H1 (cell line): ENCODE measurements around the gene SAP30. TPM values are rescaled to one million over a fixed set of nuclear protein-coding genes. Genes with fewer than 3 reads are reported as not detected.

Experiments
- CTCF ChIA-PET: fragments of 300-600 bp; sonication (Branson Sonifier 250); formaldehyde crosslinking; loops from one replicate; lab custom pipeline; 2021; ENCODE audit not compliant: partially characterized antibody; lab: Charles Lee
- POLR2A ChIA-PET: fragments of 300-600 bp; sonication (Branson Sonifier 250); formaldehyde crosslinking; loops from one replicate; lab custom pipeline; 2021; ENCODE audit warnings: inconsistent platforms; ENCODE audit not compliant: partially characterized antibody; lab: Charles Lee
- DNase-seq, 2 experiments: peaks; one replicate each; pipeline versions ENCODE4 v3.0.0 to v3.0.0-alpha.2; 2010 to 2022; ENCODE audit warnings: low spot score in 2 of 2, low read depth in 1 of 2, mixed read lengths in 1 of 2
- FAIRE-seq: peaks from 2 replicates; lab custom pipeline; 2011; peaks lifted over from hg19 to GRCh38; lab: Jason Lieb, UNC
- H2AFZ ChIP-seq: 2 replicates; pipeline ENCODE4 v1.8.1; 2012; ENCODE audit warnings: low read length, inconsistent platforms
- H2AK5ac ChIP-seq: 2 replicates; pipeline ENCODE4 v1.6.1; 2013; ENCODE audit warnings: low read depth, low read length
- H2BK120ac ChIP-seq: replicated peaks from 2 replicates; pipeline ENCODE3; 2013; ENCODE audit warnings: low read depth, low read length, inconsistent platforms
- H2BK12ac ChIP-seq: 2 replicates; pipeline ENCODE4 v1.6.1; 2013; ENCODE audit warnings: low read depth, low read length
- H2BK15ac ChIP-seq: 2 replicates; pipeline ENCODE4 v1.6.1; 2013; ENCODE audit warnings: low read length
- H2BK20ac ChIP-seq: 2 replicates; pipeline ENCODE4 v1.6.1; 2013; ENCODE audit warnings: low read length
- H2BK5ac ChIP-seq: 2 replicates; pipeline ENCODE4 v1.6.1; 2013; ENCODE audit warnings: low read depth, low read length
- H3K14ac ChIP-seq: 2 replicates; pipeline ENCODE4 v1.6.1; 2013; ENCODE audit warnings: inconsistent platforms; ENCODE audit not compliant: insufficient read length
- H3K18ac ChIP-seq: 2 replicates; pipeline ENCODE4 v1.6.1; 2013; ENCODE audit warnings: low read length; ENCODE audit errors: extremely low read depth
- H3K23ac ChIP-seq: 2 replicates; pipeline ENCODE4 v1.6.1; 2013; ENCODE audit warnings: inconsistent platforms; ENCODE audit not compliant: insufficient read length
- H3K23me2 ChIP-seq: 2 replicates; pipeline ENCODE4 v1.6.1; 2013; ENCODE audit warnings: low read depth, low read length
- H3K27ac ChIP-seq: 2 replicates; pipeline ENCODE4 v1.6.1; 2011; ENCODE audit warnings: low read depth, low read length, inconsistent platforms
- H3K27me3 ChIP-seq, 4 experiments: replicated peaks in 1 of 4; 1 replicate in 1 of 4; 2 replicates in 3 of 4; pipeline versions ENCODE4 v1.6.1 to v1.8.1; 2011 to 2013; ENCODE audit warnings: low read length in 3 of 4, mild to moderate bottlenecking in 3 of 4, inconsistent platforms in 2 of 4, mixed read lengths in 2 of 4, moderate library complexity in 1 of 4; ENCODE audit not compliant: control insufficient read depth in 3 of 4, insufficient read depth in 3 of 4; ENCODE audit errors: extremely low read depth in 1 of 4
- H3K36me3 ChIP-seq, 4 experiments: 2 replicates each; pipeline versions ENCODE4 v1.6.1 to v1.8.1; 2011 to 2013; ENCODE audit warnings: mild to moderate bottlenecking in 4 of 4, low read length in 3 of 4, moderate library complexity in 2 of 4, control low read depth in 1 of 4, inconsistent platforms in 1 of 4; ENCODE audit not compliant: insufficient read depth in 4 of 4, control insufficient read depth in 2 of 4
- H3K4ac ChIP-seq: replicated peaks from 2 replicates; pipeline ENCODE3; 2013; ENCODE audit warnings: low read length, low read depth, mixed read lengths, inconsistent platforms; ENCODE audit not compliant: insufficient read length
- H3K4me1 ChIP-seq, 4 experiments: replicated peaks in 1 of 4; 1 replicate in 1 of 4; 2 replicates in 3 of 4; pipeline versions ENCODE4 v1.6.1 to v1.8.1; 2011 to 2013; ENCODE audit warnings: low read length in 3 of 4, inconsistent platforms in 2 of 4, mixed read lengths in 1 of 4; ENCODE audit not compliant: insufficient read depth in 4 of 4, control insufficient read depth in 3 of 4
- H3K4me2 ChIP-seq, 2 experiments: 2 replicates each; pipeline versions ENCODE4 v1.6.1 to v1.8.1; 2011 to 2013; ENCODE audit warnings: low read depth in 2 of 2, low read length in 2 of 2, control low read depth in 1 of 2, inconsistent platforms in 1 of 2, mild to moderate bottlenecking in 1 of 2; ENCODE audit not compliant: insufficient read depth in 1 of 2
- H3K4me3 ChIP-seq, 4 experiments: fragments of 200-600, 300-600 bp in 1 of 4; sonication (generic), shearing (Covaris generic), sonication (Bioruptor Twin) in 1 of 4; 2 replicates each; pipeline versions ENCODE4 v1.5.1 to v1.8.1; 2011 to 2016; ENCODE audit warnings: low read length in 4 of 4, low read depth in 3 of 4, control low read depth in 2 of 4, inconsistent platforms in 2 of 4, mild to moderate bottlenecking in 2 of 4, mixed read lengths in 1 of 4, moderate library complexity in 1 of 4; ENCODE audit not compliant: insufficient read depth in 2 of 4; ENCODE audit errors: extremely low read depth in 1 of 4
- H3K56ac ChIP-seq: replicated peaks from 2 replicates; pipeline ENCODE3; 2013; ENCODE audit warnings: low read depth, mild to moderate bottlenecking, mixed read lengths, low read length, inconsistent platforms; ENCODE audit not compliant: insufficient read length
- H3K79me1 ChIP-seq: 2 replicates; pipeline ENCODE4 v1.6.1; 2013; ENCODE audit warnings: low read depth, low read length, control low read depth
- H3K79me2 ChIP-seq, 2 experiments: 2 replicates each; pipeline versions ENCODE4 v1.6.1 to v1.8.1; 2012 to 2013; ENCODE audit warnings: low read length in 2 of 2, mild to moderate bottlenecking in 2 of 2, inconsistent platforms in 1 of 2; ENCODE audit not compliant: insufficient read depth in 2 of 2, control insufficient read depth in 1 of 2
- H3K9ac ChIP-seq, 4 experiments: replicated peaks in 1 of 4; 1 replicate in 1 of 4; 2 replicates in 3 of 4; pipeline versions ENCODE4 v1.6.1 to v1.8.1; 2011 to 2013; ENCODE audit warnings: low read depth in 3 of 4, low read length in 3 of 4, control low read depth in 2 of 4, mild to moderate bottlenecking in 2 of 4, moderate library complexity in 2 of 4, inconsistent platforms in 1 of 4; ENCODE audit errors: extremely low read depth in 1 of 4
- H3K9me3 ChIP-seq, 2 experiments: 2 replicates each; pipeline versions ENCODE4 v1.6.1 to v1.8.1; 2012 to 2013; ENCODE audit warnings: mild to moderate bottlenecking in 2 of 2, moderate library complexity in 2 of 2, control low read depth in 1 of 2, inconsistent platforms in 1 of 2, low read depth in 1 of 2, low read length in 1 of 2, mixed read lengths in 1 of 2; ENCODE audit not compliant: insufficient read depth in 2 of 2
- H4K20me1 ChIP-seq, 2 experiments: replicated peaks in 1 of 2; 2 replicates each; pipeline versions ENCODE3 to v1.8.1; 2011 to 2013; ENCODE audit warnings: inconsistent platforms in 2 of 2, low read length in 2 of 2, mild to moderate bottlenecking in 1 of 2; ENCODE audit not compliant: insufficient read depth in 2 of 2, control insufficient read depth in 1 of 2
- H4K5ac ChIP-seq: 2 replicates; pipeline ENCODE4 v1.6.1; 2013; ENCODE audit warnings: low read length, low read depth, mixed read lengths, inconsistent platforms; ENCODE audit not compliant: insufficient read length
- H4K8ac ChIP-seq: 2 replicates; pipeline ENCODE4 v1.8.0; 2013; ENCODE audit warnings: mild to moderate bottlenecking, moderate library complexity, low read length, inconsistent platforms; ENCODE audit not compliant: insufficient read depth; ENCODE audit errors: extremely low read depth
- H4K91ac ChIP-seq: replicated peaks from 2 replicates; pipeline ENCODE3; 2013; ENCODE audit warnings: low read length, mixed read lengths, inconsistent platforms; ENCODE audit not compliant: insufficient read length
- BCL11A ChIP-seq, 2 experiments: IDR thresholded peaks; one replicate each; pipeline ENCODE4 v1.6.1; 2011; ENCODE audit warnings: low read depth in 2 of 2, low read length in 2 of 2, mild to moderate bottlenecking in 2 of 2
- CTBP2 ChIP-seq: IDR thresholded peaks from 2 replicates; pipeline ENCODE4 v1.7.0; 2011; ENCODE audit warnings: borderline replicate concordance, mild to moderate bottlenecking, moderate library complexity, mixed read lengths, low read length; ENCODE audit not compliant: insufficient read depth, insufficient read length
- KDM5A ChIP-seq: fragments of 200-600 bp; IDR thresholded peaks from 2 replicates; pipeline ENCODE4 v1.7.1; 2012; ENCODE audit warnings: mild to moderate bottlenecking, low read length, inconsistent platforms, mixed read lengths
- SAP30 ChIP-seq: fragments of 300-600 bp; sonication (generic); IDR thresholded peaks from 2 replicates; pipeline ENCODE4 v1.7.1; 2012; ENCODE audit warnings: low read length, moderate library complexity, mild to moderate bottlenecking, inconsistent platforms; ENCODE audit not compliant: insufficient read depth, insufficient replicate concordance
- SIRT6 ChIP-seq: IDR thresholded peaks from one replicate; pipeline ENCODE4 v1.7.1; 2012; ENCODE audit warnings: low read length, inconsistent platforms
- SUZ12 ChIP-seq: fragments of 200-600 bp; sonication (generic); IDR thresholded peaks from 2 replicates; pipeline ENCODE4 v1.6.1; 2012; ENCODE audit warnings: mild to moderate bottlenecking, inconsistent platforms, low read length, moderate library complexity, mixed read lengths
- ZNF274 ChIP-seq: IDR thresholded peaks from 2 replicates; pipeline ENCODE4 v1.7.0; 2012; ENCODE audit warnings: low read length, borderline replicate concordance; ENCODE audit errors: extremely low read depth
- WGBS, 2 experiments: shearing (Covaris generic) in 1 of 2; methylation state at CpG; one replicate each; pipeline versions ENCODE4 v1.1.6 to v1.1.7; 2013 to 2015; ENCODE audit warnings: low lambda C conversion rate in 2 of 2, mixed read lengths in 2 of 2, inconsistent platforms in 1 of 2, low coverage in 1 of 2, missing lambda C conversion rate in 1 of 2; ENCODE audit not compliant: insufficient replicate concordance in 2 of 2, insufficient coverage in 1 of 2, insufficient read length in 1 of 2; ENCODE audit errors: extremely low coverage in 1 of 2, missing lambda C conversion rate in 1 of 2; 5-methylcytosine and 5-hydroxymethylcytosine counted together
- polyA plus RNA-seq, 7 experiments: library from polyadenylated mRNA; depleted of rRNA in 3 of 7; stranded (reverse) in 5 of 7; unstranded in 2 of 7; fragments of >200 nt in 5 of 7; fragments of 200-250 nt in 2 of 7; gene quantifications; 1 replicate in 5 of 7; 2 replicates in 1 of 7; 4 replicates in 1 of 7; pipeline versions ENCODE4 v1.2.1 to v1.2.3, GENCODE V29; 2011 to 2013; ENCODE audit warnings: missing spikeins in 2 of 7, mixed read lengths in 2 of 7
- total RNA-seq: library from RNA; stranded (reverse); fragmentation: NEBNext Ultra II Directional; extraction: Animal tissue kit (Norgen Biotek cat#: 25700); gene quantifications from 2 replicates; pipeline ENCODE4 v1.2.1, GENCODE V29; 2021
- TF ChIP-seq, protein P1 (sequence below): IDR thresholded peaks from 2 replicates; pipeline ENCODE4 v1.6.1; 2011; ENCODE audit warnings: low read length, improper control_type of control experiment
- TF ChIP-seq, protein P2 (sequence below): IDR thresholded peaks from 2 replicates; pipeline ENCODE4 v1.6.1; 2011; ENCODE audit warnings: low read depth, mild to moderate bottlenecking, low read length; ENCODE audit not compliant: insufficient read depth
- TF ChIP-seq, protein P3 (sequence below): IDR thresholded peaks from 2 replicates; pipeline ENCODE4 v1.6.1; 2012; ENCODE audit warnings: inconsistent platforms

SAP30 gene
- total and polyA plus RNA-seq, 2 of the 8 experiments (the other 6 are each of a cell fraction or from before 2014, with no cell fraction given): 7.7 to 21.1 TPM

DNA sequence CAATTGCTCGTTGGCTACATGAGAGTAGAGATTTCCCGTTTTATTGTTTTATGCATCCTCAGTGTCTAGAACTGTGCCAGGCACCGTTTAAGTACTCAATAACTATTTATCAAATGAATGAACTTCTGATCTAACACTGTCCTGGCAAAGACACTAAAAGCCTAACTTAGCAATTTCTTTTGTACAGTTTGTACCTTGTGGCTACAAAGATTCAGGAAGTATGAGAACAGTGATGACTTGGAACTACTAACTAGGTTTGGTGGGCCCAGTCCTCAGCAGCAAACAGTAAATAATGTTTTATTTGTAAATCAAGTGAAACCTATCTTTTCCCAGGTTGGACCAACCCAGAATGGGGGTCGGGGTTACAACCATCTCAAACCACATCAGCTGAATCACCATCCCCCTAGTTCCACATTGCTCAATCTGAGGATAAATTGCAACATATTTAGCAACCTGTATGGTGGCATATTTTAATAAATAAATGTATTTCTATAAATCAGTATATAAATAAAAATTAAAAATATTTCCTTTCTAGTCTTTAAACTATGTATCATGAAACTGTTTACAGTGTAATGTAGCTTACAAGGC, 40.4 kb downstream of the SAP30 start:
- CTCF ChIA-PET: interaction anchor here (0.6 to 6.2 kb wide), 8 partner anchors 10 to 398 kb away, joined by 3 to 55 read pairs (median 4); no protein-coding TSS in a partner anchor
- Histone ChIP-seq H3K36me3 (no peaks in the 10 kb centered on the region), H3K9ac (no peak overlapping the region), H3K27me3 (no peaks in the 10 kb centered on the region; a peak in 1 of 7 replicates), H3K18ac (no peak overlapping the region), H2AK5ac (no peak overlapping the region), H2BK5ac (no peak overlapping the region), H3K9me3 (no peaks in the 10 kb centered on the region), H2BK15ac (no peak overlapping the region), H3K4ac (no peak overlapping the region), H2AFZ (no peak overlapping the region), H3K4me2 (no peak overlapping the region), H3K27ac (no peak overlapping the region), H3K79me2 (no peaks in the 10 kb centered on the region), H2BK20ac (no peak overlapping the region), H3K14ac (no peak overlapping the region), H2BK12ac (no peak overlapping the region), H3K23me2 (no peaks in the 10 kb centered on the region), H3K4me1 (no peaks in the 10 kb centered on the region), H4K91ac (no peak overlapping the region), H2BK120ac (no peak overlapping the region), H4K5ac (no peak overlapping the region), H3K79me1 (no peaks in the 10 kb centered on the region), H4K8ac (no peak overlapping the region), H3K56ac (no peak overlapping the region), H3K4me3 (no peak overlapping the region), H4K20me1 (no peaks in the 10 kb centered on the region), H3K23ac (no peak overlapping the region)
- POLR2A ChIA-PET: interaction anchor here (1.1 kb wide), 1 partner anchor 9 kb away, joined by 3 read pairs; no protein-coding TSS in a partner anchor
- 64% methylated on average over 4 of the region's 4 CpGs; no CpG with 5 or more reads in 1 of the 2 experiments for WGBS, 2 experiments
- DNase-seq (no peak), FAIRE-seq (no peak)
- TF ChIP-seq, protein P1, sequence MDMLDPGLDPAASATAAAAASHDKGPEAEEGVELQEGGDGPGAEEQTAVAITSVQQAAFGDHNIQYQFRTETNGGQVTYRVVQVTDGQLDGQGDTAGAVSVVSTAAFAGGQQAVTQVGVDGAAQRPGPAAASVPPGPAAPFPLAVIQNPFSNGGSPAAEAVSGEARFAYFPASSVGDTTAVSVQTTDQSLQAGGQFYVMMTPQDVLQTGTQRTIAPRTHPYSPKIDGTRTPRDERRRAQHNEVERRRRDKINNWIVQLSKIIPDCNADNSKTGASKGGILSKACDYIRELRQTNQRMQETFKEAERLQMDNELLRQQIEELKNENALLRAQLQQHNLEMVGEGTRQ: no peak
- TF ChIP-seq SUZ12: no peak
- no peak for TF ChIP-seq CTBP2
- TF ChIP-seq, protein P2, sequence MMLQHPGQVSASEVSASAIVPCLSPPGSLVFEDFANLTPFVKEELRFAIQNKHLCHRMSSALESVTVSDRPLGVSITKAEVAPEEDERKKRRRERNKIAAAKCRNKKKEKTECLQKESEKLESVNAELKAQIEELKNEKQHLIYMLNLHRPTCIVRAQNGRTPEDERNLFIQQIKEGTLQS: no peak
- TF ChIP-seq BCL11A (IDR thresholded peaks at IDR 0.05; ENCODE audit: low read depth in 2 of 2, low read length in 2 of 2): no peak
- no peak for TF ChIP-seq KDM5A
- TF ChIP-seq ZNF274: no peak
- TF ChIP-seq SAP30: no peak
- TF ChIP-seq, protein P3, sequence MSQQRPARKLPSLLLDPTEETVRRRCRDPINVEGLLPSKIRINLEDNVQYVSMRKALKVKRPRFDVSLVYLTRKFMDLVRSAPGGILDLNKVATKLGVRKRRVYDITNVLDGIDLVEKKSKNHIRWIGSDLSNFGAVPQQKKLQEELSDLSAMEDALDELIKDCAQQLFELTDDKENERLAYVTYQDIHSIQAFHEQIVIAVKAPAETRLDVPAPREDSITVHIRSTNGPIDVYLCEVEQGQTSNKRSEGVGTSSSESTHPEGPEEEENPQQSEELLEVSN: no peak
- no peak for TF ChIP-seq SIRT6
